ENCODE results near the gene CEACAM1. TPM values are rescaled to one million over a fixed set of nuclear protein-coding genes. Genes with fewer than 3 reads are reported as not detected.

The CEACAM1 gene
- total and polyA plus RNA-seq, 2 of the 13 experiments (the other 11 are each of a cell fraction or from before 2014, with no cell fraction given) = 13.5 to 332 TPM

- Histone ChIP-seq H2AFZ (ENCODE audit: low read length) (no peak overlapping the region), H3K36me3 (replicated peaks in 1 of 2; ENCODE audit: control insufficient read depth in 1 of 2, insufficient read depth in 2 of 2, low read length in 2 of 2) (no peaks in the 10 kb centered on the region), H3K9me3 (ENCODE audit: low read length) (no peaks in the 10 kb centered on the region), H3K27ac (ENCODE audit: extremely low read length, insufficient read depth, low read length) (peak overlapping the region; percentile 70), H3K4me2 (ENCODE audit: low read depth, low read length) (peak overlapping the region; percentile 77), H4K20me1 (ENCODE audit: insufficient read depth, low read length) (no peaks in the 10 kb centered on the region), H3K9ac (ENCODE audit: insufficient read depth, low read depth, low read length) (peak overlapping the region; percentile 31; the same call in 1 of the 2 replicates), H3K79me2 (ENCODE audit: insufficient read depth, low read length) (no peaks in the 10 kb centered on the region), H3K4me1 (ENCODE audit: insufficient read depth, low read length) (peaks cover 66% of the 10 kb centered on the region), H3K4me3 (replicated peaks in 1 of 3; ENCODE audit: insufficient read depth in 1 of 3, low read depth in 2 of 3, low read length in 3 of 3) (no peak overlapping the region; a peak in 1 of 6 replicates), H3K27me3 (ENCODE audit: control insufficient read depth in 1 of 2, insufficient read depth in 2 of 2, low read length in 2 of 2) (no peaks in the 10 kb centered on the region)
- ChIA-PET POLR2A (interaction anchor here (1.8 to 1.9 kb wide), 2 partner anchors 18 to 48 kb away, joined by 9 read pairs; partner anchors contain the start of gene CEACAM1), CTCF (ENCODE audit: low intra/inter-chr PET ratio, low total read pairs) (interaction anchor here (0.9 kb wide), 1 partner anchor 49 kb away, joined by 3 read pairs; no protein-coding TSS in a partner anchor)
- WGBS (ENCODE audit: low lambda C conversion rate) = 31% methylated on average over 7 of the region's 7 CpGs
- ATAC-seq = peak; percentile 82
- in situ Hi-C loops (cut with HindIII; ENCODE audit: extremely low pct_ligation_motif_present, low pct_unique_long_range_greater_than_20kb) = no loop called here
- intact Hi-C loops (cut with micrococcal nuclease; ENCODE audit: unreplicated experiment) = loop anchor here (2.0 kb wide), 2 partner anchors 20 to 48 kb away; partner anchors contain the start of gene CEACAM1
- BruUV-seq (replicated peaks) = no TSS peak
- FAIRE-seq = peak; percentile 79
- DNase-seq (ENCODE audit: low spot score) = peak; percentile 93
- TF ChIP-seq ZNF496 (CRISPR knock-in tag; IDR thresholded peaks at IDR 0.05; ENCODE audit: insufficient replicate concordance) = no peak
- TF ChIP-seq JUND (CRISPR knock-in tag; IDR thresholded peaks at IDR 0.05) = peak; percentile 25; the same call in 1 of the 2 replicates
- peak; percentile 86; the same call in 1 of the 2 replicates for TF ChIP-seq ZNF331 (CRISPR knock-in tag; IDR thresholded peaks at IDR 0.05)
- peak; percentile 99 for TF ChIP-seq FOXA3 (CRISPR knock-in tag; IDR thresholded peaks at IDR 0.05)
- TF ChIP-seq ZSCAN22 (CRISPR knock-in tag; IDR thresholded peaks at IDR 0.05) = no peak
- peak; percentile 41; the same call in 1 of the 2 replicates for TF ChIP-seq MAFF (IDR thresholded peaks at IDR 0.05; ENCODE audit: low read depth, low read length)
- 0 out of 2 replicates have a peak, but pooled peaks have one; percentile 50 for TF ChIP-seq KLF6 (CRISPR knock-in tag; IDR thresholded peaks at IDR 0.05)
- TF ChIP-seq, protein P1, sequence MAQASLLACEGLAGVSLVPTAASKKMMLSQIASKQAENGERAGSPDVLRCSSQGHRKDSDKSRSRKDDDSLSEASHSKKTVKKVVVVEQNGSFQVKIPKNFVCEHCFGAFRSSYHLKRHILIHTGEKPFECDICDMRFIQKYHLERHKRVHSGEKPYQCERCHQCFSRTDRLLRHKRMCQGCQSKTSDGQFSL (CRISPR knock-in tag; IDR thresholded peaks at IDR 0.05) = no peak
- peak; percentile 81 for TF ChIP-seq ZBTB3 (CRISPR knock-in tag; IDR thresholded peaks at IDR 0.05; ENCODE audit: borderline replicate concordance, low read depth)
- peak; percentile 81 for TF ChIP-seq CREM (IDR thresholded peaks at IDR 0.05)
- no peak for TF ChIP-seq CREM (CRISPR knock-in tag; IDR thresholded peaks at IDR 0.05)
- TF ChIP-seq SAP130 (CRISPR knock-in tag; IDR thresholded peaks at IDR 0.05; ENCODE audit: low read depth) = peak; percentile 71
- TF ChIP-seq RNF219 (CRISPR knock-in tag; IDR thresholded peaks at IDR 0.05) = peak; percentile 43; the same call in 1 of the 2 replicates
- TF ChIP-seq KDM3A (CRISPR knock-in tag; IDR thresholded peaks at IDR 0.05; ENCODE audit: low read depth) = no peak
- TF ChIP-seq NFIC (IDR thresholded peaks at IDR 0.05; ENCODE audit: low read length) = 0 out of 2 replicates have a peak, but pooled peaks have one; percentile 57
- TF ChIP-seq POLR2G (IDR thresholded peaks at IDR 0.05; ENCODE audit: low read depth, low read length) = no peak
- no peak for TF ChIP-seq PHF5A (CRISPR knock-in tag; IDR thresholded peaks at IDR 0.05; ENCODE audit: low read depth, unreplicated experiment)
- 0 out of 2 replicates have a peak, but pooled peaks have one; percentile 13 for TF ChIP-seq HOXA5 (CRISPR knock-in tag; IDR thresholded peaks at IDR 0.05)
- no peak for TF ChIP-seq IKZF4 (CRISPR knock-in tag; IDR thresholded peaks at IDR 0.05; ENCODE audit: borderline replicate concordance, low read depth, not compliant biosample characterization)
Observed at GRCh38 chr19:42480335-42481095, 47.8 kb downstream of the CEACAM1 start.

Data from HepG2 (cell line).